Esophagus muscularis mucosa (tissue), 4 donors: ENCODE results near the gene TAF6. TPM values are rescaled to one million over a fixed set of nuclear protein-coding genes. Genes with fewer than 3 reads are reported as not detected.

Experiments used
- DNase-seq: peaks from one replicate; pipeline ENCODE4 v3.0.0-alpha.2; 2017; ENCODE audit errors: extremely low spot score
- H3K27ac ChIP-seq, 4 donors: fragments of 200-600 bp; sonication (generic); replicated peaks in 1 of 4; 1 replicate in 3 of 4; 2 replicates in 1 of 4; pipeline ENCODE4 v1.5.1; 2016 to 2019; ENCODE audit warnings: mild to moderate bottlenecking in 1 of 4
- H3K27me3 ChIP-seq, 4 donors: fragments of 200-600 bp; sonication (generic); one replicate each; pipeline versions ENCODE4 v1.5.1 to v1.6.0; 2016 to 2019
- H3K36me3 ChIP-seq, 4 donors: fragments of 200-600 bp; sonication (generic); one replicate each; pipeline ENCODE4 v1.5.1; 2016 to 2019
- H3K4me1 ChIP-seq, 4 donors: fragments of 200-600 bp; sonication (generic); one replicate each; pipeline ENCODE4 v1.5.1; 2016 to 2019
- H3K4me3 ChIP-seq, 4 donors: fragments of 200-600 bp; sonication (generic); 1 replicate in 2 of 4; 2 replicates in 2 of 4; pipeline ENCODE4 v1.5.1; 2016 to 2019; ENCODE audit warnings: mild to moderate bottlenecking in 4 of 4, moderate library complexity in 1 of 4
- H3K9me3 ChIP-seq, 4 donors: fragments of 200-600 bp; sonication (generic); 1 replicate in 3 of 4; 2 replicates in 1 of 4; pipeline ENCODE4 v1.5.1; 2016 to 2019
- CTCF ChIP-seq, 3 experiments: fragments of 200-600 bp in 2 of 3; fragments of 450-650 bp in 1 of 3; sonication (generic) in 2 of 3; IDR thresholded peaks; one replicate each; pipeline ENCODE4 v1.5.1; 2017 to 2019; ENCODE audit warnings: antibody characterized with exemption in 3 of 3, mild to moderate bottlenecking in 2 of 3, moderate library complexity in 1 of 3
- EP300 ChIP-seq: sonication (generic); formaldehyde crosslinking; IDR thresholded peaks from one replicate; pipeline ENCODE4 v1.6.1; 2017; ENCODE audit warnings: antibody characterized with exemption
- POLR2A ChIP-seq: fragments of 450-650 bp; IDR thresholded peaks from one replicate; pipeline ENCODE4 v1.6.1; 2017; ENCODE audit warnings: antibody characterized with exemption, moderate library complexity, mild to moderate bottlenecking, low read depth
- POLR2AphosphoS5 ChIP-seq, 2 donors: sonication (generic); formaldehyde crosslinking; IDR thresholded peaks; one replicate each; pipeline ENCODE4 v1.6.1; 2017; ENCODE audit warnings: antibody characterized with exemption in 2 of 2
- WGBS: methylation state at CpG from one replicate; pipeline ENCODE4 v1.1.5; 2018; 5-methylcytosine and 5-hydroxymethylcytosine counted together
- intact Hi-C: fragments of 100-400 bp; cut with DNase I; formaldehyde crosslinking; loops from one replicate; pipeline ENCODE4 v1.15.1; 2023
- total RNA-seq, 4 donors: library from RNA; depleted of rRNA; stranded (reverse); fragments of >200 nt; gene quantifications; one replicate each; pipeline versions ENCODE4 v1.1.0 to v1.2.1, GENCODE V29; 2016

Gene TAF6
- total RNA-seq, 4 donors from 2014 or later, result 48.5 to 92.1 (median 77.8) TPM

- H3K4me1 ChIP-seq, result peaks cover 10 to 44% (median 23%) of the 10 kb centered on the region in 4 donors
- H3K4me3 ChIP-seq, result no peak overlapping the region
- DNase-seq, result no peak
- peak overlapping the region in 2 of 4 donors; percentile 40 to 44 for H3K27ac ChIP-seq
- intact Hi-C loops, result no loop called here
- peaks cover 0 to 3% (median 0%) of the 10 kb centered on the region in 4 donors for H3K27me3 ChIP-seq
- no peaks in the 10 kb centered on the region for H3K9me3 ChIP-seq
- WGBS, result 36% methylated on average over 13 of the region's 13 CpGs
- H3K36me3 ChIP-seq, result peaks cover 72 to 87% (median 84%) of the 10 kb centered on the region in 4 donors
- TF ChIP-seq EP300 (no peak), POLR2A (no peak), CTCF (IDR thresholded peaks at IDR 0.05) (no peak), POLR2AphosphoS5 (IDR thresholded peaks at IDR 0.05) (no peak)
Observed at GRCh38 chr7:100093498-100093897, 25.7 kb downstream of the TAF6 start.

GRCh38 chr7:100093054-100093453 lies 26.1 kb downstream of the TAF6 start:
- intact Hi-C loops, result no loop called here
- WGBS, result 34% methylated on average over 8 of the region's 8 CpGs
- H3K4me3 ChIP-seq, result no peak overlapping the region
- peaks cover 67 to 82% (median 80%) of the 10 kb centered on the region in 4 donors for H3K36me3 ChIP-seq
- TF ChIP-seq POLR2AphosphoS5 (IDR thresholded peaks at IDR 0.05) (no peak), CTCF (IDR thresholded peaks at IDR 0.05) (no peak), EP300 (no peak), POLR2A (no peak)
- H3K9me3 ChIP-seq, result no peaks in the 10 kb centered on the region
- no peak for DNase-seq
- peaks cover 14 to 44% (median 28%) of the 10 kb centered on the region in 4 donors for H3K4me1 ChIP-seq
- H3K27ac ChIP-seq, result peak overlapping the region in 1 of 4 donors; percentile 40
- H3K27me3 ChIP-seq, result peaks cover 0 to 5% (median 0%) of the 10 kb centered on the region in 4 donors

GRCh38 chr7:100091411-100092181 lies 27.6 kb downstream of the TAF6 start:
- intact Hi-C loops, result no loop called here
- Histone ChIP-seq H3K36me3 (peaks cover 53 to 68% (median 65%) of the 10 kb centered on the region in 4 donors), H3K27ac (no peak overlapping the region), H3K4me1 (peaks cover 18 to 50% (median 38%) of the 10 kb centered on the region in 4 donors), H3K4me3 (no peak overlapping the region), H3K27me3 (peaks cover 0 to 5% (median 0%) of the 10 kb centered on the region in 4 donors), H3K9me3 (no peaks in the 10 kb centered on the region)
- DNase-seq, result no peak
- TF ChIP-seq POLR2A, result no peak
- no peak for TF ChIP-seq EP300
- no peak for TF ChIP-seq CTCF (IDR thresholded peaks at IDR 0.05)
- no peak for TF ChIP-seq POLR2AphosphoS5 (IDR thresholded peaks at IDR 0.05)
- WGBS, result 59% methylated on average over 17 of the region's 19 CpGs

GRCh38 chr7:100090527-100091410 lies 28.4 kb downstream of the TAF6 start:
- Histone ChIP-seq H3K36me3 (peaks cover 44 to 59% (median 57%) of the 10 kb centered on the region in 4 donors), H3K4me3 (no peak overlapping the region), H3K27me3 (peaks cover 0 to 5% (median 0%) of the 10 kb centered on the region in 4 donors), H3K4me1 (peaks cover 18 to 50% (median 41%) of the 10 kb centered on the region in 4 donors), H3K9me3 (no peaks in the 10 kb centered on the region), H3K27ac (no peak overlapping the region)
- no peak for DNase-seq
- 83% methylated on average over 13 of the region's 14 CpGs for WGBS
- TF ChIP-seq EP300 (no peak), POLR2A (no peak), CTCF (IDR thresholded peaks at IDR 0.05) (no peak), POLR2AphosphoS5 (IDR thresholded peaks at IDR 0.05) (no peak)
- intact Hi-C loops, result no loop called here
